ENCODE data around the gene ZNF618.

The ZNF618 gene

DNA sequence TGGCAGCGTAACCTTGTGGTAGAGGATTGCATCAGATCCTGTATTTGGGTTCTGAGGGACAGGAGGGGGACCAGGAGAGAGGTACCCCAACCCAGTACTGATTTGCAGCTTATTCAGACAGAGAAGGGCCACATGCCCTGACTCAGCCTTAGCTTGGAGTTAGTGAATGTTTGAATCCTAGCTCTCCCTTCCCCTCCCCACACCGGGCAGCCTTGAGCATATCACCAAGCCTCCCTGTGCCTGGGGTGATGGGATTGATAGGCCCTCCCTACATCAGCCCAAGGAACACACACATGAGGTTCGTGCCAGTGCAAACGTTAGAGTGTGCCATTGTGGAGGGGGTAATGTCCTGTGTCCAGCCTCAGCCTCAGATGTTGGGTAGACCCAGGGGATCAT, 130.0 kb downstream of the ZNF618 start:
- no peak for DNase-seq

DNA sequence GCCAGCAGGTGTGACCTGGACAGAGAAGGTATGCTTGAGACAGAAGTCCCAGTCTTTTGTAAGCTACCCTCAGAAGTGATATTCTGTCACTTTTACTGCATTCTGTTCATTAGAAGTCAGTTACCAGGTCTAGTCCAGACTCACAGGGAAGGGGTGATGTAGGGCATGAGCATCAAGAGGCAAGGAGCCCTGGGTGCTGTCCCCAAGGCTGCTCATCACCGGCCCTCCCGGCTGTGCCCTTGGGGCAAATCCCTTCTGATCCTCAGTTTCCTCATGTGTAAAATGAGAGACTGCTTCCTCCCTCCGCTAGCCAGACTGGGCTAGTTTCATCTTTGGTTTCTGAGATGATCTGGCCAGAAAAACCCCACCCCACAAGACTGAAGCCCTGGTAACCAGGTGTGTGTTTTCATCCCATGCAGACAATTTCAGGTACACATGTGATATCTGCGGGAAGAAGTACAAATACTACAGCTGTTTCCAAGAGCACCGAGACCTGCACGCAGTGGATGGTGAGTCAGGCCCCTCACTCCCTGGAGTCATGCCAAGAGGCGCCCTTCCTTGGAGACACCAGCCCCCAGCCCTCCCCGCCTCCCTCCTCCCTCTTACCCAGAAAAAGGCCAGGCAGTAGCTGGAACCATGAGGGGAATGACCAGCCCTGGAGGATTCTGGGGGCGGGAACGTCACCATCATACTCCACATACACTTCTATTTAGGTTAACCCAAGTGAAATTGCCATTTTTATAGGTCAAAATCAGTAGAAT, 131.0 kb downstream of the ZNF618 start:
- no peak for DNase-seq

DNA sequence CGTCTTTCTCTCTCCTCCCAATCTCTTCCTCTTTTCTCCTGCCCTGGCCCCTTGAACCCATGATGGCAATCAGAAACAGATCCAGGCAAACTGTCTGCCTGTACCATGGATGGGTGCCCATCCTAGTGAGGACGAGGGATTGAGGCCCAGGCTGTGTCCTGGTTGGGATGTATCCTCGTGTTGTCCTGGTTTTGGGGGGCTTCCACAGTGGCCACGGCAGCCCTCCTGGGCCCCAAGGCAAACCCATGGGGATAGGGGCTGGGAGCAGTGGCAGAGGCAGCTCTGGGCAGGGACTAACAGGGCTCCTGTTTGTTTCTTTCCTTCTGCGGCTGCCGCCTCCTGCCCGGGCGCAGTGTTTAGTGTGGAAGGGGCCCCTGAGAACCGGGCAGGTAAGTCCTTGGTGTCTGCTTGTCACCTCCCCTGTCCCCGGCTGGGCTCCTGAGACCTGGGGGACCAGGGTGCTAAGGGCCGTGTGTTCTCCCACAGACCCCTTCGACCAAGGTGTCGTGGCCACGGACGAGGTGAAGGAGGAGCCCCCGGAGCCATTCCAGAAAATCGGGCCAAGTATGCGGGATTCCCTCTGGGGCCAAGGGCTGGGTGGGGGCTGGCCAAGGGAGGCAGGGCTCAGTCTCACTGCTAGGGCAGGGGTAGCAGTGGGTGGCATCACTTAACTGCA, 132.0 kb downstream of the ZNF618 start:
- no peak for DNase-seq

DNA sequence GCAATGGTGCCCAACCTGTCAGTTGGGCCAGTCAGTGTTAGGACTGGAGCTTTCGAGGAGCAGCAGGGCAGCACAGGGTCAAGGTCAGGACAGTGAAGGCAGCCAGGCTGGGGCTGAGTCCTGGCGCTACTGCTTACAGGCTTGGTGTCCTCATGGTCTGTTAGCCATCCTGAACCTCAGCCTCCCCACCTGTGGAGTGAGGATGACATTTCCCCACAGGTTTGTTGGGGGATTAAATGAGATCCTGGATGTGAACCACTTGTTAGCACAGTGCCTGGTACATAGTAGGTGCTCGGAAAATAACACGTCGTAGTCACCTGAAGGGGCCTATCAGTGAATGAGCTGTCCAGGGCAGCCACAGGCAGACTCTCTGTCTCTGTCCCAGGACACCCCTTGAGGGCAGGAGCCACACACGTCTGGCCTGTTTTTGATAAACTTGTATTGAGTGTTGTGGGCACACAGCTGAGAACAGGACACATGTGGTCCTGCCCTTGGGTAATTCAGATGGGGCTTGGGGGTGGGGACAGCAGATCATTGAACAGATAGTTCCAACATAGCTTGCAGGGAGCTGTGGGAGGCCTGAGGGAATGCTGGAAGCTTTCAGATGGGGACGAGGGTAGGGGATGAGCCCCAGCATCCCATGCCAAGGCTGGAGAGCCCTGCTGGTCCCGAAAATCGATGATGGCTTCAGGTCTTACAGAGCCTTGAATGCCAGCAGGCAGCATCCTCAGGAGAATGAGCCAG, 132.7 kb downstream of the ZNF618 start:
- no peak for DNase-seq

DNA sequence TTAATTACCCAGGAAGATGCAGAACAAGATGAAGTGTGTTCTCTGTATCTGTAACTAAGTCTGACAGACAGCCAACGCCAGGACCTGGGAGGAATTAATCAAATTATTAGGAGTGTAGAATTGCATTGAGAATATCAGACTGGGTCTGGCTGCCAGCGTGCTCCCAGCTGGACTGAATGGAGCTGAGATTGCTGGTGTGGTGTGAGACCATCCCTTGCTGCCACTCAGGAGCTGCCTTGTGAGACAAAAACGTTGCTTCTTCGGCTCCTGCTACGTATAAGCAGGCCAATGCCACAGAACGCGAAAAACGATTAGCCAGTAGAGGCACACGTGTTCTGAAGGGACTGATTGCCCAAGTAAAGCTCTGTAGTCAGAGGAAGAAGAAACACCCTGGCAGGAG, 135.2 kb downstream of the ZNF618 start:
- no peak for DNase-seq

DNA sequence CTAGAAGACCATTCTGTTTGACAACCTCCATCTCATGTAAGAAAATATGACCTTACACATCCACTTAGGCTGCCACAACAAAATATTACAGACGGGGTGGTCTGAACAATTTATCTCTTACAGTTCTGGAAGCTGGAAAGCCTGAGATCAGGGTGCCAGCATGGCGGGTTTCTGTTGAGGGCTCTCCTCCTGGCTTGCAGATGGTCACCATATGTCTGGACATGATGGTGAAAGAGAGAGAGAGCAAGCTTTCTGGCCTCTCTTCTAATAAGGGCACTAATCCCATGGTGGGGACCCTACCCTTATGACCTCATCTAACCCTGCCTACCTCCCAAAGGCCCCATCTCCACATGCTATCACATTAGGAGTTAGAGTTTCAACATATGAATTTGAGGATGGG, 136.0 kb downstream of the ZNF618 start:
- DNase-seq, result no peak

DNA sequence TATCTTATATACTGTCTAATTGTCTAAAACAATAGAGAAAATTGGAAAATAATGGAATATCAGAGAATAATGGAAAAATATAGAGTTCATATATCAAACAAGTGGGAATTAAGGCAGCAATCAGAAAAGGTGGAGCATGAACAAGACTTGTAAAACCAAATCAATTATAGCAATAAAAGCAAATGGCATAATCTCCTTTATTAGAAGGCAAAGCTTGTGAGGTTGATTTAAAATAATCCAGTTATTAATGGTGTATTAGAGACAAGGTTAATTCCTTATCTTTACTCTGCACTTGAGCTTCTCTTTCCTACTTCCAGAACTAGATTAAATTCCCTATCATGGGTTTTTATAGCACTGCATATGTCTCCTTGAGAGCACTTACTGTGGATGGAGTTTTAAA, 137.9 kb downstream of the ZNF618 start:
- no peak for DNase-seq

DNA sequence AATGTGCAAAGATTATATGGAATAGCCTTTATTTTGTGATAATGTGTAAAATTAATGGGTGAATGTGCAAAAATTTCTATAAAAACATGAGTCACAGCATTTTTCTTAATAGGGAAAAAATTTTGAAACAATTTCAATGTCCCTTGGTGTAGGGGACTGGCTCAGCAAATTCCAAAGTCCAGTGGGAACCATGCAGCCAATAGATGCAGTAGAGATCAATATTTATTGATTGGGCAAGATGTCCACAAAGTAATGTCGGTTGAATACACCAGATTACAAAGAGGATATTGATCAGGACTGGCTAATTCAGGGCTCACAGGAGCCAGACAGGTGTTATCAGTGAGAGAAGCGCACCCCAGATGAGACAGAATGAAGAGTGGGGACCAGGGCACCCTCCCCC, 139.5 kb downstream of the ZNF618 start:
- no peak for DNase-seq

DNA sequence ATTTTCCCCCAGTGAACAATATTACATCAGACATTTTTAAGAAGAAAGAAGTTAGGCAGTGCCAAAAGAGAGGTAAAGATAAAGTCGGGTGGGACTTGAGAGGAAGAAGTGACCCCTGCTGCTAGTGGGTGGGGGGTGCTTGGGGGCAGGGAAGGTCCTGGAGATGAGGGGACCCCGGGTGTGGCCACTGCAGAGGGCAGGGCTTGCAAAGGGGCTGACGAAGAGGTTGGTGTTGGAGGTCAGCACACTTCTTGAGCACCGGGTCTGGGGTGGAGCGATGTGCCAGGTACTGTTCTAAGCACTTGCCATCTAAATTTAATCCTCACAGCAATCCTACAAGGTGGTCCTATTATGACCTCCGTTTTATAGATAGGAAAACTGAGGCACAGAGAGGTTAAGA, 140.0 kb downstream of the ZNF618 start:
- no peak for DNase-seq

DNA sequence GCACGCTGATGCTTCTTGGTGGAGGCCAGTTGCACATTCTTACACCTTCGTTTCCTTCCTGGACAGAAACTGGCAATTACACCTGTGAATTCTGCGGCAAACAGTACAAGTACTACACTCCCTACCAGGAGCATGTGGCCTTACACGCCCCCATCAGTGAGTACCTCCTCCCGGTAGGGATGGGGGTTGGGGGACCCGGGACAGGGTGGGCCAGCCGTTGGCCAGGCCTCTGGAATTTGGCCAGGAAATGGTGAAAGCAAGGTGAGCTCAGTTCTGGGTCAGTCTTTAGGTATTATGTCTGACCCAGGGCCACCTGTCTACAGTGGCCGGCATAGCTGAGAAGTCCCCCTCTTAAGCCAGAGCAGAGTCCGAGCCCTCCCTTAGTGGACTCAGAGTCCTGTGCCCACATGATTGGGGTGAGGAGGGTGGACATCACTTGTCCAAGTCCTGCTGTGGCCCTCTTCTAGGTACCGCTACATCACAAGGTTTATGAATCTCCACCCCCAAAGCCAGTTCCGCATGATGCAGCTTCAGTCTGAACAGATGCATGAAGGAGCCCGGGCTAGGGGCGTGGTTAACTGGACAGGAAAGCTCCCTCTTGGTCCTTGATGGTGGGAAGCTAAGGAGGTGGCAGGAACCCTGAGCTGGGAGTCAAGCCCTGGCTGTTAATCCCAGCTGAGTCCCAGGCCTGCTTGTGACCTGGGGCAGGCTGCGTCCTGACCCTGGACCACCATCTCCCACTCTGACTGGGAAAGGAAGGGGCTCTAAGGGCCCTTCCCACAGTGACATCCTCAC, 140.7 kb downstream of the ZNF618 start:
- no peak for DNase-seq

DNA sequence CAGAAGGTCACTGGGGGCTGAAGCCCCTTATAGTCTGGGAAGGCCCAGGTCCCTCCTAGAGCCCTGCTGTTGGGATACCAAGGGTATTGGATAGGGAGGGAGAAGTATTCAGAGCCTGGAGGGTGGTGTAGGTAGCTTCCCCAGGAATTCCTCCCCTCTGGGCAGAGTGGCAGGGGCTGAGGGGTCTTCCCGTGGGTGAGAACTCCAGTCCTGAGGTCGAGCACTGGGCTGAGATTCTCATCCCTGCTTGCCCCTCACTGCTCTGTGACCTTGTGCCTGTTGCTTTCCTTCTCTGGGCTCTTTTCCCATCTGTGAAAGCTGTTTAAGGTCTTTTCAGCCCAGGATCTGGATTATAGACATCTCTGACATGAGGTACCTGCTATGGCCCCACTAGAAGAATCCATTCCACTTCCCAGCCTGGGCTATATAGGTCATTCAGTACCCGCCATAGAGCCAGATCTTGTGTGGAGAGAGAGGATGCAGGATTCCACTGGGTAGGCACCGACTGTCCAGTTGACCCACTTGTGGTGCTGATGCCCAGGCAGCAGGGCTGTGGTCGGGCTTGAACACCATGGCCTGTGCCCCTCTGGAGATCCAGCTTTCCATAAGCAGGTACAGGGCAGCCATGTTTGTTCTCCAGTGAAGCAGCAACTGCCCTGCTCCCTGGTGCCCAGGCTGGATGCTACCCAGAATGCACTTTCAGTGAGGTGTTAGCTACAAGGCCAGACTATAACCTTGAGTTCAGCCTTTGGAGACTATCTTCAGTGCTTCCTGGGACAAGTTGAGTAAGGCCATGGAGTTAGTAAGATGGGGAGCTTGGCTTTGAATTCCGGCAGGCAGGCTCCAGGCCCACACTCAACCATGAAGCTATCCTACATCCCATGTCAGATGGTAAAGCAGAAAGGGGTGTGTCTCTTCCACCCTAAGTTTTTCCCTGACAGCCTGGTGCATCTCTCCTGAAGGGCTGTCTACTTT, 141.9 kb downstream of the ZNF618 start:
- no peak for DNase-seq

DNA sequence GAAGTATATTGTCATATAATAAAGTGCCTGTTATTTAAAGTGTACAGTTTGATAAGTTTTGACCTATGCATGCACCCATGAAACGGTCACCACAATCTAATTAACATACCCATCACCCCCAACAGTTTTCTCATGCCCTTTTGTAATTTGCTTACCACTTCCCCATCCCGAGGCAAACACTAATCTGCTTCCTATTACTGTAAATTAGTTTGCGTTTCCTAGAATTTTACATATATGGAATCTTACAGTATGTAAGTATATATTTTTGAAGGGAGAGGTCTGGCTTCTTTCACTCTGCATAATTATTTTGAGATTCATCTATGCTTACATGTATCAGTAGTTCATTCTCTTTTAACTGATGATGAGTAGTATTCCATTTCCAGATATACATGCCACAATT, 145.5 kb downstream of the ZNF618 start:
- DNase-seq, result no peak

DNA sequence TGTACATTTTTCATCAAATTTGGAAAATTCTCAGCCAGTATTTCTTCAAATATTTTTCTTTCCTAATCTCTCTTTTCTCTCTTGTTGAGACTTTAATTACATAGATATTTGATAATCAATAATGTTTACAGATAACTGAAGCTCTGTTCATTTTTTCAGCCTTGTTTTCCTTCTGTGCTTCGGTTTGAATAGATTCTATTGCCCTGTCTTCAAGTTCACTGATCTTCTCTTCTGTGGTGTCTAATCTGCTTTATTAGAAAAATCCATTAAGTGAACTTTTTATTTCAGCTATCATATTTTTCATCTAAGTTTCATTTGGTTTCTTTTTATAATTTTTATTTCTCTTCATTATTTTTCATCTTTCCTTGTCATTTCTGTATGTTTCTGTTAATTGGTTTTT, 147.9 kb downstream of the ZNF618 start:
- DNase-seq, result no peak

DNA sequence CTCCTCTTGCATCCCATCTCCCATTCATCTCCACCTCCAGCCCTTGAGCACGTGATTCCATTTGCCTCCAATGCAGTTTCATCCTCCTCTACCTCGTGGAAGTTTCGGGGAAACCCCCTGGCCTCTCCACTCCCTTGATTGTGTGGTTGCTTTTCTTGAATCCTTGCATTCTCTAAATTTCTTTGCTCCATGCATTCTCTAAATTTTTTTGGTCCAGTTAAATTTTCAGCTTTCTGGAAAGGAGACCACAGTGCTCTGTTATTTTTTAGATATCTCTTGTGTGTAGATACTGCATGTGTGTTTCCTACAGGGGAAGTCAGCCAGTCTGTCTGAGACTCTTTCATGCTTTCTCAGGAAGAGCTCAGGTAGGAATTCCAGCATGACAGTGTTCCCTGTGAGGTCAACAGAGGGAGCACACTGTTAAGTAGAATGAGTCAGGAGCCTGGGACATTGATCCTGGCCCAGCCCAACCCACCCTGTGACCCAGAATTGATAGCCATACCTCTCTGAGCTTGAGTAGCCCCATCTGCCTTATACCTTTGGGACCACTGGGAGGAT, 149.2 kb downstream of the ZNF618 start:
- no peak for DNase-seq

DNA sequence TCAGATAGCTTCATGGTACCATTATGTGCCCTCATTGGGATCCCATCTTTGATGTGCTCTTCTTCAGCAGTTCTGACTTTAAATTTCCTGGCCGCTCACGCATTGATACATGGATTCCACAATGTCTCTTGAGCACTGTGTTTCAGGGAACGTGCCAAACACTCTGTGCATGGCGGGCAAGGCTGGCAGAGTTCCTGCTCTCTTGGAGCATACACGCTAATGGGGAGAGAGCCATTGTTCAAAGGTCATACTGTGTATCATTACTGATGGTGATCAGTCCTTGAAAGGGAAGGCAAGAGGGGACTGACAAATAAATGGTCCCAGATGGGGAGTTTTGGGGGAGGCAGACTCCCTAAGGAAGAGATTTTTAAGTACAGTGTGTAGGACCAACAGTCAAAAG, 149.7 kb downstream of the ZNF618 start:
- DNase-seq, result no peak

DNA sequence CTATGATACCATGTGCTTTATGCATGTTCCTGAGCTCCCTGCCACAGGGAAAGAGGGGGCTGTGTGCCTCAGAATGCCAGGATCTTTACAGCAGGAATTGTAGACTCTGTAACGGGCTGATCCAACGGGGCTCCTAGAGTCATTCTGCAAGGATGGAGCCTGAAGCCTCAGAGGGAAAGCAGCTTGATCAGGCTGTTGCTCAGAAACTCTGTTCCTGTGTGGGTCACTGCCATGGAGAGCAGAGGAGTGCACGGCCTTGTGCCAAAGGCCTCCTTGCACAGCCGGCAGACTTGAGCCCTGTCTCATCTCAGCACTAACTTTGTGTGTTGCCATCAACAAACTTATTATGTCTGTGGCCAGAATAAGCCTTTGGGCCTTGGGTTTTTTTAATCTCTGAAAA, 150.2 kb downstream of the ZNF618 start:
- no peak for DNase-seq

DNA sequence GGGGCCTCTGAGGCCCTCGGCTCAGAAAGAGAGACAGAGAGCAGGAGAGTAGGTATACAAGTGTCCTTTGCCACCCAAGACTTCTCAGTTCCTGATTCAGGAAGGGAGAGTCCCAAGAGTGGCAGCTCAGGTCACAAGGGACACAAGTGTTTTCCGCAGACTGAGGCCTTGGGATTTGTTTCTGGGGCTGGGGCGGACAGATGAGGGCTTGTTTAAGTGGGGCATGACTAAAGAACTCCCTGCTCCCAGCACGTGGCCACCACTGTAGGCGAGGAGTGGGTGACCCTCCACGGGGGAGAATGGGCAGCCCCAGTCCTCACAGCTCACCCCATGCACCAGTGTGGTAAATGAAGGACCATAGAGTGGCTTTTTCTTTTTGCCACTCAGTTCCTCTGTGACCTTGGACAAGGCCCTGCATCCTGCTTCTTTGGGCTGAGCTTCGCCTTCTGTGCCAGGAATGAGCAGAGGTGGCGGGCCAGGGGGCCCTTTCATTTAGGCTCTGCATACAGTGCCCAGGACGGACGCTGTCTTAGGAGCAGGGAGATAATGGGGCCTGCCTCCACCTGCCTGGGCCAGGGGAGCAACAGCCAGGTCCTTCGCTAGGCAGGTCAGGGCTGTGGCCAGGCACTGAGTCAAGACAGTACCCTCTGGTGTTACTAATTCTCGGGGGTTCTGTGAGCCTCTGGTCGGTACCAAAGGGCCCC, 151.2 kb downstream of the ZNF618 start:
- no peak for DNase-seq

DNA sequence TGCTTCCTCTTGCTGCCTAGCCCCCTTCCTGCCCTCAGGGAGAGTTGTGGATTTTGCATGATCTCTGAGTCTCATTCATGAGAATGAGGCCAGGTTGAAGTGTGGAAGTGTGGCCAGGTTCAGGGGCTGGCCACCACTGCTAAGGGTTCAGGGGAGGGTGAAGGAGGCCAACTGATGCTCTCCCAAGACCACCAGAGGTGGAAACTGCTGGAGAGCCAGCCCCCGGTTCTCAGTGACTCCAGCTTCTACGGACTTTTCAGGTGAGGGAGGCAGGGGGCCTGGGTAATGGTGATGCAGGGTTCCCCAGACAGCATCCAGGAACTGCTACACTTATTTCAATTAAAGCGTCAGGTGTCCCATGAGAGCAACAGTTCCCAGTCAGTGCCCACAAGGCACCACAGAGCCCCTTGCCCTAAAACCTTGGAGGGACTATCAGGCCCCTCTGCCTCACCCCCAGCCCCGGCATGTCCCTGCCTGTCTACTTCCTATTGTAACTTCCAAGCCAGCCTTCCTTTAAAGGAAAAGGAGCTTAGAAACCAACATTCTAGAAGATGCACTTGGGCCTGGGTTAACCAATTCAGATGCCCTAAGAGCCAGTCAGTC, 151.9 kb downstream of the ZNF618 start:
- no peak for DNase-seq

DNA sequence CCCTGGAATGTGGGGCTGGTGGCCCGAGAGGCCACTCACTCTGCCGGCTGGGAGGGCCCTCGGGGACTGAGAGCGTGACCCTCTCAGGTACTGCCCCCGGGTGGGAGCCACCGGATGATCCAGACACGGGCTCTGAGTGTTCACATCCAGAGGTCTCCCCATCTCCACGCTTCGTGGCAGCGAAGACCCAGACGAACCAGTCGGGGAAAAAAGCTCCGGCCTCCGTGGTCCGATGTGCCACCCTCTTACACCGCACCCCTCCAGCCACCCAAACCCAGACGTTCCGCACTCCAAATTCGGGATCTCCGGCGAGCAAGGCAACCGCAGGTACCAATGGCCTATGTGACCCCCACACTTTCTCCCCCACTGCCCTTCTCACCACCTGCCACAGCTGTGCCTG, 152.5 kb downstream of the ZNF618 start:
- DNase-seq, result no peak

DNA sequence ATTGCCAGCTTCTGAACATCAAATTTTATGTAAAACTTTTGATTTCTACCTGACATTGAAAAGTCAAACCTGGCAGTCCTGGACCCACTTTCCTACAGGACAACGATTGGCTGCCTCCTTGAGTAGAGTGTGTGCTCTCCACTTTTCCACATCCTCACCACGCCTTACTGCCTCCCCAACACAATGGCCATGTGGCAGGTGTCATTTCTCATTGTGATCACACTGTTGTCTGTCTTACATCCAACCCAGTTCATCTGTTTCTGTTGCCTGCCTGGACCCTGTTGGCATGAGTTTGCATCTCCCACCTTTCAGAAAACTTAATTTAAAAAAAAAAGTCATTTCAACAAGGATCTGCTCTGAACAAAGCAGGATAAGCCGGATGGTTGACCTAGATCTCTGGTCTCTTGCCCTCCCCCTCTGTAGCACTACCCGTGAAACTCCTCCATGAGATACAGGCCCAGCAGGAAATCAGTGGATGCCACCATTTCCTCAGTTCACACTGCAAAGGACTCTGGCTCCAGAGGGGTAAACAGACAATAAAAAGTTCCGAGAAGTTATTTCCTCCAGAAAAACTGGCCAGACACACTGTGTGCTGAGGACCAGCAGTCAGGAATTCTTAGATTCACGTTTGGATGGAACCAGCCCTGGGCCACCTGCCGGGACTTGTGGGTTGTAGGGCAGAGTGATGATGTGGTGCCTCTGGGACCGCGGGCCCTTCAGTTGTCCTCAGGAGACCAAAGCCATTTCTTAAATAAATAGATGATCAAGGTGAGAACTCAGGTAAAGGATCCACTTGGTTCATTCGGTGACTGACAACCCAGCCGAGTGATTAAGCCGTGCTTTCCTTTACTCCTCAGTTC, 153.4 kb downstream of the ZNF618 start:
- no peak for DNase-seq
